GM10266 (cell line): ENCODE data around the gene MAPK14.

Experiments
- DNase-seq: peaks from one replicate; pipeline ENCODE4 v3.0.0; 2012; ENCODE audit errors: extremely low spot score
- TF ChIP-seq, protein P1 (sequence below): IDR thresholded peaks from 2 replicates; pipeline ENCODE4 v1.5.1; 2012; ENCODE audit warnings: mild to moderate bottlenecking, low read depth; ENCODE audit not compliant: control insufficient read depth, insufficient read depth; ENCODE audit errors: missing control alignments

The MAPK14 gene

DNA sequence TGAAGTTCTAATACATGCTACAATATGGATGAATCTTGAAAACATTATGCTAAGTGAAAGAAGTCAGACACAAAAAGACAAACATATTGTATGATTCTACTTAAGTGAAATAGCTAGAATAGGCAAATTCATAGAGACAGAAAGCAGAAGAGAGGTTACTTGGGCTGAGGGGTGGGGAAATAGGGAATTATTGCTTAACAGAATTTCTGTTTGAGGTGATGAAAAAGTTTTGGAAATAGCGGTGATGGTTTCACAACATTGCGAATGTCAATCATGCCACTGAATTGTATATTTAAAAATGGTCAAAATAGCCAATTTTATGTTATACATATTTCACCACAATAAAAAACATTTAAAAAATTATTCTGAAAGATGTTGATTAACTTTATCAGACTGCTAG is 9.3 kb upstream of the MAPK14 start:
- TF ChIP-seq, protein P1, sequence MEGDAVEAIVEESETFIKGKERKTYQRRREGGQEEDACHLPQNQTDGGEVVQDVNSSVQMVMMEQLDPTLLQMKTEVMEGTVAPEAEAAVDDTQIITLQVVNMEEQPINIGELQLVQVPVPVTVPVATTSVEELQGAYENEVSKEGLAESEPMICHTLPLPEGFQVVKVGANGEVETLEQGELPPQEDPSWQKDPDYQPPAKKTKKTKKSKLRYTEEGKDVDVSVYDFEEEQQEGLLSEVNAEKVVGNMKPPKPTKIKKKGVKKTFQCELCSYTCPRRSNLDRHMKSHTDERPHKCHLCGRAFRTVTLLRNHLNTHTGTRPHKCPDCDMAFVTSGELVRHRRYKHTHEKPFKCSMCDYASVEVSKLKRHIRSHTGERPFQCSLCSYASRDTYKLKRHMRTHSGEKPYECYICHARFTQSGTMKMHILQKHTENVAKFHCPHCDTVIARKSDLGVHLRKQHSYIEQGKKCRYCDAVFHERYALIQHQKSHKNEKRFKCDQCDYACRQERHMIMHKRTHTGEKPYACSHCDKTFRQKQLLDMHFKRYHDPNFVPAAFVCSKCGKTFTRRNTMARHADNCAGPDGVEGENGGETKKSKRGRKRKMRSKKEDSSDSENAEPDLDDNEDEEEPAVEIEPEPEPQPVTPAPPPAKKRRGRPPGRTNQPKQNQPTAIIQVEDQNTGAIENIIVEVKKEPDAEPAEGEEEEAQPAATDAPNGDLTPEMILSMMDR = no peak
- no peak for DNase-seq

DNA sequence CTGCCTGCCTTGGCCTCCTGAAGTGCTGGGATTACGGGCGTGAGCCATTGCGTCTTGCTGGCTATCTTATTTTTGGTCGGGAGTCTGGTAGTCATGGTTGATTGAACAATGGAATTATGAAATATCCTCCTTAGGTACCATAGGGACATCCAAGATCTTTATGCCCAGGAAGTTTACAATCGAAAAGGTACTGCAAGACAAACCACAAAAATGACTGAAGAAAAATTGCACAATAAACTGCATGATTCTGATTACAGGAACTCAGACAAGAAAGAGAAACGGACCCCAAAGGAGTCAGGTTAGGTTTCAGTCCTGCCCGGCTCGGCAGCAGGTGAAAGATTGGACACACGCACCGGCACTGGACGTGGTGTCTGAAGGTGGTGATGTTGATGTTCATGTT is 8.4 kb upstream of the MAPK14 start:
- DNase-seq = no peak
- TF ChIP-seq, protein P1 = no peak

DNA sequence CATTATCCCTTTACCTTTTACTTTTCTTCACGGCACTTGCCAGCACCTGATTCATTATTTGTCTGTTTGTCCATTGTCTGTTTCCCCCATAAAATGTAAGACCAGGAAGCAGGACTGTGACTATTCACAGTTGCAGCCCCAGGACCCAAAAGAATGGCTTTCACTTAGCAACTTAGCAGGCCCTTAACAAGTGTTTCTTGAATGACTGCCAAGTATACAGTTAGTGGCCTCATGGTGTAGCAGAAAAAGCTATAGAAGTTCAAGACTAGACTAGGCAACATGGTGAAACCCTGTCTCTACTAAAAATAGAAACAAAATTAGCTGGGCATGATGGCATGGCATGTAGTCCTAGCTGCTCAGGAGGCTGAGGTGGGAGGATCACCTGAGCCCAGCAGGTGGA is 7.5 kb upstream of the MAPK14 start:
- no peak for DNase-seq
- TF ChIP-seq, protein P1 = no peak

DNA sequence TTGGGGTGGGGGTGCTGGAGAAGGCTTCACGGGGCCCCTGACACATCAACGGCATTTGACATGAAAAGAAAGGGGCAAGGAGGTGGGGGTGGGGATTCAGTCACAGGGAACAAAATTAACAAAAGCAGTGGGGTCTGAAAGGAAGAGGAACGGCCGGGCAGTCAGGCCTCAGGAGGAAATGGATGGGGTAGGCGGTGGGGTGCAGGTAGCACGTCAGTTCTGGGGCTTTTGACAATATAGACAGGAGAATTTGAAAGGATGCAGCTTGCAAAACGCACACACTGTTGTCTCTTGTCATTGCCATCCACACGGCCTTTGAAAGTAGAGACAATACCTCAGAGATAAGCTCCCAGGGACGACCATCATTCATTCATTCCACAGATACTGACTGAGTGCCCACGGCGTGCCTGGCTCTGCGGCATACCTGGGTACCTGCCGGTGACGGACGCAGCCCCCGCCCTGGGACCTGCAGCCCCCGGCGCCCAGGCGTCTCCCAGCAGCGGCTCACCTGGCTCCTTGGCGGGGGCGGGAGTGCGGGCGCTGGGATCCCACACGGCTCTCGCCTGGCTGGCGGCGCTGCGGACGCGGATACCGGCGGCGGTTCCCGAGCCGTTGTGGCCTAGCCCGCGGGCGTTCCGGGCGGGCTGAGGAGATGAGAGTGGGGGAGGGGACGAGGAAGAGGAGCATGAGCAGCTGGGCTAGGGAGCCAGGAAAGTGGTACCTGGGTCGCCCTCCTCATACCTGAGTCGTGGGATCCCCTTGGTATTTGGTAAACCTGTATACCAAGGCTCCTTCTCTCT is 3.4 kb upstream of the MAPK14 start, which contains the start of gene SLC26A8:
SLC26A8 (minus strand) TSS at position 646 of the 800 bp plus-strand sequence. CDS start 4,934 bp downstream, outside the sequence.
- no peak for DNase-seq
- TF ChIP-seq, protein P1 = no peak

DNA sequence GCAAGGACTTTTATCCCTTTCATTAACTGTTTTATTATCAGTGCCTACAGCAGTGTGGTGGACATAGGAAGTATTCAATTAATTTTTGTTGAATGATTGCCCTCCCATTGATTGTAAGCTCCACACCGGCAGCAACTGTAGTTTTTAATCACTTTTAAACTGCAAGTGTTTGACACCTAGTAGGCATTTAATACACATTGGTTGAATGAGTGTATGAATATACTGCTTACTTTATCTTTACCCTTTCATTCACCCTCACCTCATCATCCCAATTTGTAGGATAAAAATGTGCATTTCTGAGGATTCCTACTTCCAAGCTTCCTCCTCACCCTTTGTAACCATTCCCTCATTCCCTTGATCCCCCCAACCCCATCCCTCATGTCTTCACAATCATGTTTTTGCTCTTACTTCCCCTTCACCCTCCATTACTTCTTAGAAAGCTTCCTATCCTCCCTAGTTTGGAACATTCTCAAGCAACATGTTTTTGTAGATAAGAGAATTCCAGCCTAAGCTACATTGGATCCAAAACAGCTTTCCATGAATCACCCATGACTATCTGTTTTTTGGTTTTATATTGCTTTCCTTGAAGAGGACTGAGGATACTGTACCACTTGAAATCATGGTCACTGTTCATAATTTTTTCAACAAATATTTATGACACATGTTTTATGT is 2.2 kb upstream of the MAPK14 start:
- TF ChIP-seq, protein P1 = no peak
- no peak for DNase-seq

DNA sequence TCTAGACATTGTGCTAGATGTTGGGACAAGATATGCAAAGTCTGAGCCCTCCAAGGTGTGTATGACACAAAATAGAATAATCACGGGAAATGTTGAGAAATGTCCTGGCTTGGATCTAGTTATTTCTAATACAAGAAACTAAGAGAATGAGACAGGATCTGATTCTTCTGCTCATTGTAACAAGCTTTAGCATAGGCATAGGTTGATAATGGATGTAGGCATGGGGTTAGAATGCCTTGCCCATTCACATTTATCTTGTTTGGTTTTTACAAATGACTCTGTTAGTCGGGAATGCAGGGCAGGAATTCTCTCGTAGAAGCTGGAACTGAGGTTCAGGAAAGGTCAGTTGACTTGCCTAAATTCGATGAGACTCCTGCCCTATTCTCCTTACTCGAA is 1.7 kb upstream of the MAPK14 start:
- TF ChIP-seq, protein P1 = no peak
- no peak for DNase-seq
